A673 (cell line): ENCODE results near the gene C1R. TPM values are rescaled to one million over a fixed set of nuclear protein-coding genes. Genes with fewer than 3 reads are reported as not detected.

Source experiments
- BruUV-seq: library from RNA; stranded (reverse); fragments of 400-500 nt; replicated peaks from 2 replicates; lab custom pipeline; 2021; lab: Mats Ljungman, UMichigan
- CTCF ChIA-PET: fragments of 300-600 bp; sonication (Branson Sonifier 250); formaldehyde crosslinking; loops from one replicate; lab custom pipeline; 2022; ENCODE audit warnings: antibody characterized with exemption; lab: Charles Lee
- POLR2A ChIA-PET: fragments of 300-600 bp; sonication (Branson Sonifier 250); formaldehyde crosslinking; loops from one replicate; lab custom pipeline; 2022; ENCODE audit warnings: antibody characterized with exemption; ENCODE audit not compliant: low non-redundant PET; lab: Charles Lee
- DNase-seq: peaks from one replicate; pipeline ENCODE4 v3.0.0-alpha.2; 2015; ENCODE audit warnings: low spot score
- H3K27ac ChIP-seq: fragments of 200-600 bp; sonication (generic); 2 replicates; pipeline ENCODE4 v1.5.1; 2016; ENCODE audit warnings: mixed run types, low read depth, mild to moderate bottlenecking, mixed read lengths, antibody characterized with exemption, low read length; ENCODE audit not compliant: poor library complexity, severe bottlenecking
- H3K27me3 ChIP-seq: fragments of 200-600 bp; sonication (generic); replicated peaks from 2 replicates; pipeline ENCODE4 v1.6.1; 2017; ENCODE audit warnings: mixed run types, low read depth, mild to moderate bottlenecking, mixed read lengths, antibody characterized with exemption, low read length; ENCODE audit not compliant: insufficient read depth, poor library complexity
- H3K36me3 ChIP-seq: fragments of 200-600 bp; sonication (generic); 2 replicates; pipeline ENCODE4 v1.6.1; 2016; ENCODE audit warnings: mixed run types, mild to moderate bottlenecking, mixed read lengths, antibody characterized with exemption, low read length; ENCODE audit not compliant: insufficient read depth, poor library complexity, severe bottlenecking
- H3K4me1 ChIP-seq: fragments of 200-600 bp; sonication (generic); 2 replicates; pipeline ENCODE4 v1.6.1; 2017; ENCODE audit warnings: mixed run types, mild to moderate bottlenecking, mixed read lengths, antibody characterized with exemption, low read length; ENCODE audit not compliant: insufficient read depth, poor library complexity, severe bottlenecking
- H3K4me3 ChIP-seq: fragments of 200-600 bp; sonication (generic); 2 replicates; pipeline ENCODE4 v1.5.1; 2016; ENCODE audit warnings: low read depth, mixed run types, mild to moderate bottlenecking, mixed read lengths, low read length; ENCODE audit not compliant: poor library complexity, severe bottlenecking
- H3K9me3 ChIP-seq: fragments of 200-600 bp; sonication (generic); 2 replicates; pipeline ENCODE4 v1.6.1; 2016; ENCODE audit warnings: mixed run types, low read depth, mild to moderate bottlenecking, mixed read lengths, antibody characterized with exemption, low read length; ENCODE audit not compliant: poor library complexity, severe bottlenecking
- EZH2 ChIP-seq: fragments of 200-600 bp; sonication (generic); IDR thresholded peaks from 2 replicates; pipeline ENCODE4 v1.6.1; 2017; ENCODE audit warnings: borderline replicate concordance, low read depth, mild to moderate bottlenecking, mixed read lengths, antibody characterized with exemption, low read length; ENCODE audit not compliant: poor library complexity, severe bottlenecking
- intact Hi-C: fragments of 100-400 bp; cut with micrococcal nuclease; formaldehyde crosslinking; loops from one replicate; pipeline ENCODE4 v1.10.0; 2022; ENCODE audit not compliant: unreplicated experiment
- total RNA-seq: library from RNA; stranded (reverse); gene quantifications from 2 replicates; pipeline ENCODE4 v1.2.3, GENCODE V29; 2021
- TF ChIP-seq, protein P1 (sequence below): fragments of 300-800, 200-600 bp; sonication (generic); conservative IDR thresholded peaks from 2 replicates; pipeline ENCODE4 v1.5.1; 2017; ENCODE audit warnings: low read depth, mild to moderate bottlenecking, antibody characterized with exemption, low read length, moderate library complexity, mixed read lengths

C1R gene
- total RNA-seq, 1 experiment from 2014 or later, result 10.9 TPM

- no peak overlapping the region for H3K27ac ChIP-seq
- ChIA-PET CTCF (no interaction called here), POLR2A (no interaction called here)
- H3K27me3 ChIP-seq, result no peaks in the 10 kb centered on the region
- TF ChIP-seq, protein P1, sequence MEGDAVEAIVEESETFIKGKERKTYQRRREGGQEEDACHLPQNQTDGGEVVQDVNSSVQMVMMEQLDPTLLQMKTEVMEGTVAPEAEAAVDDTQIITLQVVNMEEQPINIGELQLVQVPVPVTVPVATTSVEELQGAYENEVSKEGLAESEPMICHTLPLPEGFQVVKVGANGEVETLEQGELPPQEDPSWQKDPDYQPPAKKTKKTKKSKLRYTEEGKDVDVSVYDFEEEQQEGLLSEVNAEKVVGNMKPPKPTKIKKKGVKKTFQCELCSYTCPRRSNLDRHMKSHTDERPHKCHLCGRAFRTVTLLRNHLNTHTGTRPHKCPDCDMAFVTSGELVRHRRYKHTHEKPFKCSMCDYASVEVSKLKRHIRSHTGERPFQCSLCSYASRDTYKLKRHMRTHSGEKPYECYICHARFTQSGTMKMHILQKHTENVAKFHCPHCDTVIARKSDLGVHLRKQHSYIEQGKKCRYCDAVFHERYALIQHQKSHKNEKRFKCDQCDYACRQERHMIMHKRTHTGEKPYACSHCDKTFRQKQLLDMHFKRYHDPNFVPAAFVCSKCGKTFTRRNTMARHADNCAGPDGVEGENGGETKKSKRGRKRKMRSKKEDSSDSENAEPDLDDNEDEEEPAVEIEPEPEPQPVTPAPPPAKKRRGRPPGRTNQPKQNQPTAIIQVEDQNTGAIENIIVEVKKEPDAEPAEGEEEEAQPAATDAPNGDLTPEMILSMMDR, result no peak
- TF ChIP-seq EZH2, result no peak
- no TSS peak for BruUV-seq
- no peaks in the 10 kb centered on the region for H3K4me1 ChIP-seq
- H3K9me3 ChIP-seq, result no peaks in the 10 kb centered on the region
- no peaks in the 10 kb centered on the region for H3K36me3 ChIP-seq
- intact Hi-C loops, result no loop called here
- no peak overlapping the region for H3K4me3 ChIP-seq
- DNase-seq, result no peak
These were observed 25.1 kb downstream of the C1R start for GRCh38 chr12:7067096-7067495.

GRCh38 chr12:7066596-7066995 lies 25.6 kb downstream of the C1R start:
- TF ChIP-seq, protein P1, result no peak
- no peak for TF ChIP-seq EZH2
- intact Hi-C loops, result no loop called here
- Histone ChIP-seq H3K36me3 (no peaks in the 10 kb centered on the region), H3K27ac (no peak overlapping the region), H3K4me1 (no peaks in the 10 kb centered on the region), H3K4me3 (no peak overlapping the region), H3K9me3 (no peaks in the 10 kb centered on the region), H3K27me3 (no peaks in the 10 kb centered on the region)
- DNase-seq, result no peak
- BruUV-seq, result no TSS peak
- ChIA-PET CTCF (no interaction called here), POLR2A (no interaction called here)

DNA sequence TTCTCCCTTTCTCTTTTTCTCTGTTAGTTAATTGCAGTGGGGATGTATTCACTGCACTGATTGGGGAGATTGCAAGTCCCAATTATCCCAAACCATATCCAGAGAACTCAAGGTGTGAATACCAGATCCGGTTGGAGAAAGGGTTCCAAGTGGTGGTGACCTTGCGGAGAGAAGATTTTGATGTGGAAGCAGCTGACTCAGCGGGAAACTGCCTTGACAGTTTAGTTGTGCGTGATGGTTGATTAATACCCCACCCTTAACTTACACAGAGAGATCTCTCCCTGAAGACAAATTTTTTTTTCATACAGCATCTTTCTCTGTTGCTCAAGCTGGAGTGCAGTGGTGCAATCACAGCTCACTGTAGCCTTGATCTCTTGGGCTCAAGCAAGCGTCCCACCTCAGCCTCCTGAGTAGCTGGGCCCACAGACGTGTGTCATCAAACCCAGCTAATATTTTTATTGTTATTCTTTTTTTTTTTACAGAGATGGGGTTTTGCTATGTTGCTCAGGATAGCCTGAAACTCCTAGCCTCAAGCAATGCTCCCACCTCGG lies 27.1 kb downstream of the C1R start:
- Histone ChIP-seq H3K27ac (no peak overlapping the region), H3K36me3 (no peaks in the 10 kb centered on the region), H3K4me1 (no peaks in the 10 kb centered on the region), H3K4me3 (no peak overlapping the region), H3K27me3 (no peaks in the 10 kb centered on the region), H3K9me3 (no peaks in the 10 kb centered on the region)
- POLR2A ChIA-PET, result no interaction called here
- intact Hi-C loops, result no loop called here
- BruUV-seq, result no TSS peak
- TF ChIP-seq, protein P1, result no peak
- TF ChIP-seq EZH2, result no peak
- no peak for DNase-seq
- CTCF ChIA-PET, result no interaction called here
